Naive thymus-derived CD4-positive, alpha-beta T cell (primary cell): ENCODE results near the gene TPPP. TPM values are rescaled to one million over a fixed set of nuclear protein-coding genes. Genes with fewer than 3 reads are reported as not detected.
"Not testable (repeated sequence)": the region's sequence is repeated elsewhere in the genome, so short reads cannot be mapped to it uniquely, and the experiment has no call there.

Experiments used
- ATAC-seq: fragments of 150-1000 bp; cut with Tn5 transposase; 2 replicates; pipeline ENCODE4 v1.10.0; 2021; ENCODE audit warnings: mild to moderate bottlenecking, moderate library complexity
- CTCF ChIA-PET: fragments of 350-600 bp; sonication (Branson Sonifier 250); formaldehyde crosslinking; loops from one replicate; lab custom pipeline; 2021; ENCODE audit warnings: antibody characterized with exemption; lab: Charles Lee
- POLR2A ChIA-PET: fragments of 350-600 bp; sonication (Branson Sonifier 250); formaldehyde crosslinking; loops from one replicate; lab custom pipeline; 2021; ENCODE audit warnings: antibody characterized with exemption, inconsistent platforms; lab: Charles Lee
- DNase-seq, 9 donors: peaks; one replicate each; pipeline versions ENCODE4 v3.0.0 to v3.0.0-alpha.2; 2020 to 2022; ENCODE audit warnings: mixed read lengths in 1 of 9
- H3K27ac ChIP-seq: one replicate; pipeline ENCODE4 v1.7.0; 2013; ENCODE audit warnings: mild to moderate bottlenecking, low read depth, low read length, moderate library complexity
- H3K27me3 ChIP-seq, 2 donors: one replicate each; pipeline ENCODE4 v1.7.0; 2013; ENCODE audit warnings: low read length in 2 of 2, mild to moderate bottlenecking in 2 of 2, moderate library complexity in 2 of 2; ENCODE audit not compliant: control insufficient read depth in 2 of 2, insufficient read depth in 2 of 2
- H3K36me3 ChIP-seq, 3 experiments: 1 replicate in 2 of 3; 2 replicates in 1 of 3; pipeline ENCODE4 v1.7.0; 2013; ENCODE audit warnings: low read length in 3 of 3, mild to moderate bottlenecking in 3 of 3, moderate library complexity in 1 of 3; ENCODE audit not compliant: insufficient read depth in 3 of 3, control insufficient read depth in 2 of 3
- H3K4me1 ChIP-seq, 2 donors: one replicate each; pipeline ENCODE4 v1.7.0; 2013; ENCODE audit warnings: low read length in 2 of 2, mild to moderate bottlenecking in 2 of 2, moderate library complexity in 1 of 2; ENCODE audit not compliant: control insufficient read depth in 2 of 2, insufficient read depth in 2 of 2
- H3K4me3 ChIP-seq: 2 replicates; pipeline ENCODE4 v1.7.0; 2013; ENCODE audit warnings: mild to moderate bottlenecking, low read length
- H3K9me3 ChIP-seq, 3 experiments: 1 replicate in 2 of 3; 2 replicates in 1 of 3; pipeline ENCODE4 v1.7.0; 2013; ENCODE audit warnings: low read length in 3 of 3; ENCODE audit not compliant: control insufficient read depth in 2 of 3
- H3K27ac Mint-ChIP-seq, 9 donors: one replicate each; pipeline ENCODE4 v1.8.0; 2020 to 2022; ENCODE audit warnings: mixed read lengths in 9 of 9, mild to moderate bottlenecking in 8 of 9, moderate library complexity in 5 of 9, inconsistent platforms in 2 of 9
- H3K27me3 Mint-ChIP-seq, 5 donors: one replicate each; pipeline ENCODE4 v1.8.0; 2021 to 2022; ENCODE audit warnings: mixed read lengths in 5 of 5, mild to moderate bottlenecking in 1 of 5
- H3K36me3 Mint-ChIP-seq, 5 donors: one replicate each; pipeline ENCODE4 v1.8.0; 2020 to 2022; ENCODE audit warnings: mixed read lengths in 5 of 5, mild to moderate bottlenecking in 3 of 5, inconsistent platforms in 1 of 5
- H3K4me1 Mint-ChIP-seq, 7 donors: one replicate each; pipeline ENCODE4 v1.8.0; 2020 to 2022; ENCODE audit warnings: mixed read lengths in 7 of 7, mild to moderate bottlenecking in 3 of 7, inconsistent platforms in 1 of 7
- H3K4me3 Mint-ChIP-seq, 10 donors: one replicate each; pipeline ENCODE4 v1.8.0; 2020 to 2022; ENCODE audit warnings: mild to moderate bottlenecking in 10 of 10, mixed read lengths in 10 of 10, moderate library complexity in 6 of 10, inconsistent platforms in 2 of 10
- H3K9me3 Mint-ChIP-seq, 11 donors: one replicate each; pipeline ENCODE4 v1.8.0; 2020 to 2022; ENCODE audit warnings: mixed read lengths in 11 of 11, mild to moderate bottlenecking in 4 of 11, inconsistent platforms in 1 of 11, moderate library complexity in 1 of 11
- intact Hi-C, 2 donors: fragments of 100-400 bp; cut with micrococcal nuclease; formaldehyde crosslinking; loops; one replicate each; pipeline ENCODE4 v1.15.1; 2023
- polyA plus RNA-seq, 2 donors: library from polyadenylated mRNA; unstranded; fragments of 300-500 nt; fragmentation: Illumina TruSeq; gene quantifications; one replicate each; pipeline ENCODE4 v1.2.3, GENCODE V29; 2021
- total RNA-seq, 6 experiments: library from RNA in 5 of 6; stranded (reverse) in 5 of 6; gene quantifications; 1 replicate in 5 of 6; 2 replicates in 1 of 6; pipeline ENCODE4 v1.2.3 and lab custom pipeline; 2021 to 2026

TPPP gene
- total and polyA plus RNA-seq, 7 experiments from 2014 or later, result 0.02 to 3.4 (median 0.14) TPM

DNA sequence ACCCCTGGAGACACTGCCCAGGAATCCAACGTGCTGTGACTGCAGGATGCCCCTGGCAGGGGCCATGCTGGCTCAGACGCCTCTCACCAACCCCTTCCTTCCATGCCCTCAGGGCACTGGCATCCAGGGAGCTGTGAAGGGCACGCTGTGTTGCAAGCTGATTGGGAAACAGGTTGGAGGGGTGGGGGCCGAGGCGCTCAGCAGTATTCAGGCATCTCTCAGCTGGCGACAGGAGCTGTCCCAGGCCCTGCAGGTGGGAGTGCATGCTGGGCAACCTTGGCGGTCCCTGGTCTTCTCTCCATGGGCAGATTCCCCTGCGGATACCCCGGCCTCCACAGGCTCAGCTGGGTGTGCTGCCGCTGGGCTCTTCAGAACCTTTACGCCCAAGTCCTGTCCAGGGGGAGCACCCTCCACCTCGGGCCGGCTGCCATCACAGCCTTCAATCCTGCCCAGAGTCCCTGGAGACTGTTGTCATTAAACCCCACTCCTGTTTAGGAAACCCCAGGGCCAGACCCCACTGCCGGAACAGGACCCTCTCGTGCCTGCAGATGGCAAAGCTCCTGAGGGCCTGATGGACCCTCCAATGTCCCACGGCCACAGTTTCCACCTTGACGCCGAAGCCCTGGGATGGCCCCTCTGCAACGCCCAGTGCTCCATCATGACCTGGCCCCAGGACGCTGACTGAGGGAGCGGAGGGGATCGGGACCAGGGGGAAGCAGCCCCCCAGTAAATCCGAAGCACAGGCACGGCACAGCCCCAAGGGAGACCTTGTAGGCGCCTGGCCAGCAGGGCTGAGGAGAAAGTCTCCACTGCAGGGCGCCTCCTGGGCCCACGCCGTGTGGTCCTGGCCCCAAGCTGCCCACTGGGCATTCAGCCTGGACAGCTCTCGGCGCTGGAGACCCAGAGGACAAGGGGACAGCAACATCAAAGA lies 9.3 kb downstream of the TPPP start:
- ChIA-PET POLR2A (interaction anchor here (0.7 kb wide), 1 partner anchor 77 kb away, joined by 3 read pairs; no protein-coding TSS in a partner anchor), CTCF (no interaction called here)
- H3K36me3 Mint-ChIP-seq, result no peaks in the 10 kb centered on the region
- H3K4me1 Mint-ChIP-seq, result no peaks in the 10 kb centered on the region
- no peaks in the 10 kb centered on the region for H3K9me3 ChIP-seq
- H3K27ac ChIP-seq, result no peak overlapping the region
- no peaks in the 10 kb centered on the region for H3K36me3 ChIP-seq
- H3K4me3 ChIP-seq, result no peak overlapping the region
- no peak overlapping the region for H3K4me3 Mint-ChIP-seq
- intact Hi-C loops, result no loop called here
- no peaks in the 10 kb centered on the region for H3K9me3 Mint-ChIP-seq
- peaks cover 0 to 9% (median 0%) of the 10 kb centered on the region in 5 donors for H3K27me3 Mint-ChIP-seq
- ATAC-seq (no peak), DNase-seq (peak in 1 of 9 donors; percentile 17)
- H3K27ac Mint-ChIP-seq, result no peak overlapping the region
- H3K4me1 ChIP-seq, result no peaks in the 10 kb centered on the region
- H3K27me3 ChIP-seq, result no peaks in the 10 kb centered on the region

GRCh38 chr5:682651-683358 lies 10.3 kb downstream of the TPPP start:
- H3K9me3 ChIP-seq, intact Hi-C loops, H3K4me1 ChIP-seq, ATAC-seq, H3K4me1 Mint-ChIP-seq, H3K4me3 ChIP-seq, H3K9me3 Mint-ChIP-seq, H3K36me3 Mint-ChIP-seq, POLR2A ChIA-PET, H3K36me3 ChIP-seq, H3K27me3 Mint-ChIP-seq, H3K27me3 ChIP-seq, CTCF ChIA-PET, H3K27ac ChIP-seq: not testable (repeated sequence)
- peak overlapping the region in 1 of 9 donors; percentile 75 for H3K27ac Mint-ChIP-seq
- peak overlapping the region in 1 of 10 donors; percentile 68 for H3K4me3 Mint-ChIP-seq
- peak in 1 of 9 donors; percentile 19 for DNase-seq

- H3K4me1 Mint-ChIP-seq, H3K27me3 ChIP-seq, ATAC-seq, intact Hi-C loops, H3K36me3 Mint-ChIP-seq, H3K9me3 Mint-ChIP-seq, CTCF ChIA-PET, H3K4me1 ChIP-seq, H3K9me3 ChIP-seq, H3K4me3 Mint-ChIP-seq, H3K27ac ChIP-seq, H3K27ac Mint-ChIP-seq, H3K36me3 ChIP-seq, H3K4me3 ChIP-seq, H3K27me3 Mint-ChIP-seq, POLR2A ChIA-PET: not testable (repeated sequence)
- DNase-seq, result peak in 1 of 9 donors; percentile 12
Observed at GRCh38 chr5:682216-682615, 10.9 kb downstream of the TPPP start.

DNA sequence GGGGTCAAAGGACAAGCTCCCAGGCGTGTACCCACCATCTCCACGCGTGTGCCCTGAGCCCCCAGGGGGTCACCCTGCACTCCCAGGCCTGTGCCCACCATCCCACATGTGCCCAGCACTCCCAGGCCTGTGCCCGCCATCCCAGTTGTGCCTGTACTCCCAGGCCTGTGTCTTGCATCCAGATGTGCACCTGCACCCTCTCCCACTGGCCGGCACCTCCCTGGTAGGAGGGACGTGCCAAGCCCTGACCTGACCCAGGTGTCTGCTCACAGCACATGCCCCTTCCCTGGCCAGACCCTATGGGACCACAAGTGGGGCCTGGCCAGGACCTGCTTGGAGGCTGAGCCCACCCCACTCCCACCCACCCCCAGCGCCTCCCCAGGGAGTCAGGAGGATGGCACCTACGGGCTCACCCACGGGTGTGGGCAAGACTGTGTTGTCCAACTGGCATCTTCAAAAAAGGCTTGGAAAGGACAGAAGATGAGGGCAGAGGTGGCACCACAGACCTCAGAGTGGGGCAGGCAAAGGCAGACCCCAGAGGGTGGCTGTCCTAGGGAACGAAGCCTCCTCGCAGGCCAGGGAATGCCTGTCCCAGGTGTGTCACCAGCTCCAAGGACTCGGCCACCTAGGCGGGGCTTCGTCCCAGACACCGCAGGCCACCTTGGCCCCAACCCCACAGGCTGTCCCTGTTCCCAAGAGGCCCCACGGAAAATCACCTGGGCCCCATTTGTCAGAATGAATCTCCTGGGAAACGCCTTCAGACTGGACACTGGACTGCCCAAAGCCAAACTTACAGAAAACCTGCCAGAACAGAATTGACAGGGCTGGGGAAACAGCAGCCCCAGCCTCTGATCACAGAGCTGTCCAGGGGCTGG lies 11.6 kb downstream of the TPPP start:
- H3K27me3 Mint-ChIP-seq, H3K4me1 ChIP-seq, ATAC-seq, intact Hi-C loops, H3K36me3 Mint-ChIP-seq, H3K4me3 Mint-ChIP-seq, H3K36me3 ChIP-seq, H3K9me3 Mint-ChIP-seq, CTCF ChIA-PET, H3K27ac ChIP-seq, POLR2A ChIA-PET, H3K27me3 ChIP-seq, H3K9me3 ChIP-seq, H3K4me3 ChIP-seq, H3K27ac Mint-ChIP-seq, H3K4me1 Mint-ChIP-seq: not testable (repeated sequence)
- DNase-seq, result peak in 1 of 9 donors; percentile 13

- H3K27me3 ChIP-seq, H3K4me1 Mint-ChIP-seq, H3K9me3 ChIP-seq, H3K27ac ChIP-seq, H3K36me3 Mint-ChIP-seq, DNase-seq, H3K9me3 Mint-ChIP-seq, POLR2A ChIA-PET, H3K4me3 ChIP-seq, CTCF ChIA-PET, H3K4me1 ChIP-seq, intact Hi-C loops, H3K4me3 Mint-ChIP-seq, H3K27ac Mint-ChIP-seq, ATAC-seq, H3K36me3 ChIP-seq: not testable (repeated sequence)
- H3K27me3 Mint-ChIP-seq, result peaks cover 0 to 14% (median 7%) of the 10 kb centered on the region in 5 donors
Observed at GRCh38 chr5:680836-681235, 12.3 kb downstream of the TPPP start.

GRCh38 chr5:680118-680795 lies 12.9 kb downstream of the TPPP start:
- H3K36me3 Mint-ChIP-seq, H3K27me3 ChIP-seq, intact Hi-C loops, H3K9me3 Mint-ChIP-seq, H3K4me3 Mint-ChIP-seq, H3K9me3 ChIP-seq, H3K4me1 Mint-ChIP-seq, DNase-seq, H3K4me3 ChIP-seq, POLR2A ChIA-PET, H3K36me3 ChIP-seq, H3K27ac Mint-ChIP-seq, H3K27ac ChIP-seq, H3K4me1 ChIP-seq, CTCF ChIA-PET, ATAC-seq: not testable (repeated sequence)
- H3K27me3 Mint-ChIP-seq, result peaks cover 0 to 11% (median 7%) of the 10 kb centered on the region in 5 donors
